ENCODE results near the gene GNAL.

The GNAL gene

DNA sequence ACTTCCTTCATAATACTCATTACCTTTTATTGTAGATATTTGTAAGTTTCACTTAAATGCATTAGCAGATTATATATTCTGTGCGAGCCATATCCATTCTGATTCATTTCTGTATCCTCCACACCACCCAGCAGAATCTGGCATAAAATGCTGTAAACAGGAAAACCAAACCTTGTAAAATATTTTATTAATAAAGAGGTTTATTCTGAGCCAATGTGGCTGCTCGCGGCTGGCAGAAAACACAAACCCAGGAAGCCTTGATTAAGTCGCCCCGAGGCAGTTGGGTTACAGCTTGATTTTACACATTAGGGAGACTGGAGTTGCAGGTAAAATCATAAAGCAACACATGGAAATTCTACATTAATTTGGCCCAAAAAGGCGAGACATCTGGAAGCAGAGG lies 40.5 kb downstream of the GNAL start:
- DNase-seq = no peak

DNA sequence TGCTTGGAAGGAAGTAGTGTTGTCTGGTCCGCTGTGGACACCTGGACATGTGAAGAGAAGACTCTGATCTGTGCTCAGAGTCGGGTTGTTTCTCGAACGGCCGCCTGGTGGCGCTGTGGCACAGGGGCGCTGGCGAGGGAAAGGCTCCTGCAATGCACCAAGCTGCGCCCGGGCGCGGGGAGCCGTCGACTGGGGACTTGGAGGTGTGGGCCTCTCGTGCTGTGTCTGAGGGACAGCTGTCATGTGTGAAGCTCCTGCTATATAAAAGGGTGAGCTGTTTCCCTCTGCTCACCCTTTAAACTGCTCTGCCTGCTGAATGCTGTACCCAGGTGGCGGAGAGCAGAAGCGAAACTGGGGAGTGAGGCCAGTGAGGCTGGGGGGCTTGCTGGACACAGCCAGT lies 44.0 kb downstream of the GNAL start:
- DNase-seq = peak; percentile 64

DNA sequence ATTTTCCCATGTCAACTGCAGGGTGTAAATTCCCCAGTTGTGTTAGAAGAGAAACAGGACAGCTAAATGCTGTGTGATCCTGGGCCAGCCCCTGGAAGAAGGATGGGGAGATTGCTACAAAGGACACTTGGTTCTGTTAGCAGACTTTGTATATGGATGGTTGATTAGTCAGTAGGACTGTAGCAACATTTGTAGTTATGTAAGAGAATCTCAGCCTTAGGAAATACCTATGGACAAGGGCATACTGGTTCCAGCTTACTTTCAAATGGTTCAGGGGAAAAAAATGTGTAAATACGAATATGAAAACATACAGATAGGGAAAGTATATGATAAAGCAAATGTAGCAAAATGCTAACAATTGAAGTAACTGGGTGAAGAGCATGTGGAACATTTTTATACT lies 47.6 kb downstream of the GNAL start:
- DNase-seq = no peak

DNA sequence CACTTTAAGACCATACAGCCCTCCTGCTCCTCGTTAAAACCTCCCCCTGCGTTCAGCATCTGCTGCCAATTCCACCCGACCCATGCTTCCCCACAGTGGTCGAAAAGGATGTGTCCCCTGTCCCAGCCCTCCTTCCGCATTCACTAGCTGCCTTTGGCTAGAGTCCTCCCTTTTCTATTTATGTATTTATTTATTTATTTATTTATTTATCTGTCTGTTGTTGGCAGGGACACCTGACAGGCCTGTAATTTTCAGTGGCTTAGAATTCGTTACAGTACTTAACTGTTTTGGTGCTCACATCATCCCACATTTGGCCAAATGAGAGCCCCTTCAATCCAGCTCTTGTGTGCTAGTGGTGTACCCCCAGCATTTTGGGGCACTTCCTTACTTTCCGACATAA lies 50.8 kb downstream of the GNAL start:
- DNase-seq = no peak

DNA sequence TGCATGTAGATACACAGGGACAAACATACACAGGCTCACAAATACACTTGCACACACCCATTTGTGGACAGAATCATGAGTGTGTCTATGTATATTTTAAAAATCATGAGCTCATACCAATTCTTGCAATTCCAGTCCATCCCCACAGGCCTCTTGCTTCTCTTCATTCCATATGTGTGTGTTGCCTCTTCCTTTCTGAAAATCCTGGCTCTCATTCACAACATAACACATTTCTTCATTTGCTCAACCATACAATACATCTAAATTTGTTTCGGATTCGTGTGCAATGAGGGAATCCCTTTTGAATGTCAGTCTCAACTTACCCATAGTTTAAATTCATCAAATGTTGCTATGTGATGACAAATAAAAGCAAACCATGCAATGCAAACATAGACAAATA lies 51.4 kb downstream of the GNAL start:
- no peak for DNase-seq

DNA sequence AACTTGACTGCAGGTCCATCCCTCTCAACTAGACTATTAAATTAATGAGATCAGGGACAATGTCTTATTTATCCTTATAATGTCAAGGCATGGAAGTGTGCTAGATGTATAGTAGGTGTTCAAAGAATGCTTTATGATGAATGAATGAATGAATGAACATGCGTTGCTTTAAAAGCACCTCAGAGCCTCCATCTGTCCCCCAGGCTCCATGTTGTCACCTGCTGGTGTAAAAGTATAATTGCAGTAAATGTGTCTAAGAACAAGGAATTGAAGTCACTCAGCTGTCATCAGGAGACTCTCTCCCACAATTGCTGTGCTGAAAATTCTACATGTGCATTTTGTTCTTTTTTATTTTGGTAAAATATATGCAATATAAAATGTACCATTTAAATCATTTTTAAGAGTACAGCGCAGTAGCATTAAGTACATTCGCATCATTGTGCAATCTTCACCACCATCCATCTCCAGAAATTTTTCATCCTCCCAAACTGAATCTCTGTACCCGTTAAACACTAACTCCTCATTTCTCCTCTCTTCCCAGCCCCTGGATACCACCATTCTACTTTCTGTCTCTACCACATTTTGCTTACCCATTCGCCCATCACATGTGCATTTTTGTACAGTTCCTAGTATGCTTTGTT lies 52.6 kb downstream of the GNAL start:
- DNase-seq = no peak

DNA sequence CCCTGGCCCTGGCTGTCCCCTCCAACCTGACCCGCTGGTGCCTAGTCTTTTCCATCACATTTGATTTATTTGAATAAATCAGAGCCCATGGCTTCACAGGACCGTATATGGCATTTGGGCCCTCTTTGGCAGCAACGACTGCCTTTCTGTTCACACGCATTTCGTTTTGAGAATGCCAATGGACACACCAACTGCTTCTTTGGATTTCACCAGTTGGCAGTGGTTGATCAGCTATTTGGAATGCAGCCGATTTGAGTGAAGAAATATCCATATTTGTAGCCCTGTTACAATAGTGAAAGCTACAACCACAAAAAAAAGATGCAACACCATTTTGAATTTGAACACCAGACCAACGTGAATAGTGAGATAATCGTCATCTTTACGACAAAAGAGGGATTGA lies 56.5 kb downstream of the GNAL start:
- DNase-seq = no peak

DNA sequence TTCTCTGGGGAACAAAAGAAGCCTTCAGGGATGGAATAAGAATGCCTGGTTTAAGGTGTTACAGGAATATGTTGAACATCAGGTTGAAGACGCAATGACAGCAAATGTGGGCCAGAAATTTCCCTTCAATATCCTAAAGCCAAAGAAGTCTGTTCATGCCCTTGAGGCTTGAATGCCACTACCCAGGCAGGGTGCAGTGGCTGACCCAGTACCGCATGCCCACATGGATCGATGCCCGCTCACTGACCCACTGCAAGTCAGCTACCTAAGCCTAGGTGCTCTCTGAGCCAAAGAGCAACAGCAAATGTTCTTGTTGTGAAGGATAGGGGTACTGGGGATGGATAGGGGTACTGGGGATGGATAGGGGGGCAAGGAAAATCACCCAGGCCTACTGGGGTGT lies 58.2 kb downstream of the GNAL start:
- DNase-seq = no peak

DNA sequence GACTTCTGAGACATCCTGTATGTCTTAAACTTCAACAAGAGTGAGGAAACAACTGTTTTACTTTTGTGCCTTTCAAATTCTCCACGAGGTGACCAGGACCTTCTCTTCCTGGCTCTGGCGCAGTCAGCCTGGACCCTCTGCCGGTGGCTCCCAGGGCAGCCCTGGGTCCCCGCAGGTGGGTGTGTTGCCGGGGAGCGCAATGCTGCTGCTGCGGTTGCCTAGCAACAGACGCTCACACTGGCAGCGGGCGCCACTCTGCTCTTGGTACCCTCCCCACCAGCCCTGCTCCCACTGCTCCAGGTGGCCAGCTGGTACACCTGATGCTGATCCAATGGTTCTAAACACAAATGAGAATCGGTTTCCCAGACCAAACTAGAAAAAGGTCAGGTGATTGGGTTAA lies 58.7 kb downstream of the GNAL start:
- no peak for DNase-seq

DNA sequence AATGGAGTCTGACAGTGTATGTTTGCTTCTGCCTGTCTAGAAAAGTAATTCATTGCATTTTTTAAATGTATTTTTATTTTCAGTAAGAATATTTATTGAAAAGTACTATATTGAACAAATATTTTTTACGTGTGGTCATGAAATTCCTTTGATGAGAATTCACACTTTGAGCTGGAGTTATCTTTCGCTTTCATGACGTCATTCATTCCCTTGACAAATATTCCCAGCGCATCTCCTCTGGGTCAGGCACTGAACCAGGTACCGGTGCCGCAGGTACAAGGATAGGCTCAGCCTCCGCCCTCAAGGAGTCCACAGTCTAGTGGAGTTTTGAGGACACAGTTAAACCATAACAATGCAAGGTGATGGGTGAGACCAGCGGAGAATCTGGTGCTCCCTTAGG lies 60.2 kb downstream of the GNAL start:
- no peak for DNase-seq

DNA sequence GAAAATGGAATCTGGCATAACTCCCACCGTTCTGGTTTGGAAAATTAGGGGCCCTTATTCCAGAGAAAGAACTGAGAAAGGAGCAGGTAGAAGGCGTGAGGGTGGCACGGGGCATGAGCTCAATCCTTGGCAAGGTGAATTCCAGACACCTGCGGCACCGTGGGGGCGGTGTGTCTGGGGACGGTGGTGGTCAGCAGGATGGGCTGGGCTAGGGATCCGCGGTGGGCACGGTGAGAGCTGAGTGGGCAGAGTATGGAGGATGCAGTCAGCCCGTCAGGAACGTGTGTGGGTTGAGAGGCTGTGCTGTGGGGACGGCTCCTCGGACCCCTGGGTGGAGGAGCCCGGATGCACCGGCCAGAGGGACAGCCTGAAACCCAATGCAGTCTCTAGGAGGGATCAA lies 61.1 kb downstream of the GNAL start:
- no peak for DNase-seq

DNA sequence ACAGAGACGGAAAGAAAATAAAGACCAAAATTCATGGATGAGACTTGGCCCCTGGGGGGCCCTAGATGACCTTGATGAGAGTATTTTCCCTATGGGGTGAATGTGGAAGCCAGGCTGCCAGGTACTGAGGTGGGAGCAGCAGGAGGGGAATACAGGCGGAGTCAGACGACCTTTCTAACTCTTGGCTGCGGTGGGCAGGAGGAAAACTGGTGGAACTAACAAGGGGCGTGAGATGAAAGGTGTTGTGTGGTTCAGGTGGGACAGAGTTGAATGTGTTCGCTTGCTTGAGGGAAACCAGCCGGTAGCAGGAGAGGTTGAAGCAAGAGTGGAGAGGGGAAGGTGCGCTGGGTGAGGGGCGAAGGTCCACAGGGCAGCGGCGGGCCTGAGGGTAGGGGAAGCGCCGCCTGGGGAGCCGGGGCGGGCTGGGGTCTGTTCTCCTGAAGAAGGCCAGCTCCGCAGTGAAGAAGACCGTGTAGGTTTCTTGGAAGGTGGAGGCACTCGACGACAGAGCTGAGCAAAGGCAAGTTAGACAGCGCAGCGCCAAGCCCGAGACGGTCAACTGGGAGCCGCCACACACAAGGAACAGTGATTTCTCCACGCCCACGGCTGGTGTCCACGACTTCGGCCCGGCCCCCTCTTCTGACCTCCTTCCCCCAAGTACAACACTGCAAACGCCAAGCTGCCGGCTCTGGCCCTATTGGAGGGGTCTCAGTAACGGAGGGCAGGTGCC lies 61.7 kb downstream of the GNAL start:
- DNase-seq = no peak

DNA sequence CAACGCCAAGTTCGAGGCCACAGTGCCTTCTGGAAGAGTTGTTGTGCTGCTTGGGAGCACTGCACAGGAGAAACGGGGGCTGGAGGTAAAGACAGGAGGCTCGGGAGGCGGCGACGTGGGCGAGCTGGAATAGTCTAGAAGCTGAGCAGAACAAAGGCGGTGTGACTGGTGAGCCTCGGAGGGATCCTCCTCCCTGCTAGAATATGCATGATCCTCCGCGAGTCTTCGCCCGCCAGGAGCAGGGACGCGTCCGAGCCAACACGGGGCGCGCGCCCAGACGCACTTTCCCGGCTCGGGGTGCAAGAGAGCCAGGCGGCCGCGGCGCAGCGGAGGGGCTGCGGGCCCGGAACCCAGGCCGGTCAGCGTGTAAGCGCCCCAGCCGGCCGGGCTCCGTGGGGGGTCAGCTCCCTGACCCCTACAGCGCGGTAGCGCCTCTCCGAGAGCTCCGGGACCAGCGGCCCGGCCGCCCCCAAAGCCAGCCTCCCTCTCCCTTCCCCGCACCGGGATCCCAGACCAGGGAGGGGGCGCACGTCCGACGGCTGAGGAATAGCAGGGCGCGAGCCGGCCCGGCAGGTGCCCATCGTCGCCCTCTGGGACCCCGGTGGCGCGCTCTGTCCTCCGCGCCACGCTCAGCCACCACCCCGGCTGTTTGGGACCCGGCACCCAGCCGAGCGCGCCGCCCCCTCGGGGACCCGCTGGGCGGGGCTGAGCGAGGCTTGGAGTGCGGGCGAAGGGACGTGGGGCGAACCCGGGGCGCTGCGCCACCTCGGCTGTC lies 62.5 kb downstream of the GNAL start:
- DNase-seq = no peak

DNA sequence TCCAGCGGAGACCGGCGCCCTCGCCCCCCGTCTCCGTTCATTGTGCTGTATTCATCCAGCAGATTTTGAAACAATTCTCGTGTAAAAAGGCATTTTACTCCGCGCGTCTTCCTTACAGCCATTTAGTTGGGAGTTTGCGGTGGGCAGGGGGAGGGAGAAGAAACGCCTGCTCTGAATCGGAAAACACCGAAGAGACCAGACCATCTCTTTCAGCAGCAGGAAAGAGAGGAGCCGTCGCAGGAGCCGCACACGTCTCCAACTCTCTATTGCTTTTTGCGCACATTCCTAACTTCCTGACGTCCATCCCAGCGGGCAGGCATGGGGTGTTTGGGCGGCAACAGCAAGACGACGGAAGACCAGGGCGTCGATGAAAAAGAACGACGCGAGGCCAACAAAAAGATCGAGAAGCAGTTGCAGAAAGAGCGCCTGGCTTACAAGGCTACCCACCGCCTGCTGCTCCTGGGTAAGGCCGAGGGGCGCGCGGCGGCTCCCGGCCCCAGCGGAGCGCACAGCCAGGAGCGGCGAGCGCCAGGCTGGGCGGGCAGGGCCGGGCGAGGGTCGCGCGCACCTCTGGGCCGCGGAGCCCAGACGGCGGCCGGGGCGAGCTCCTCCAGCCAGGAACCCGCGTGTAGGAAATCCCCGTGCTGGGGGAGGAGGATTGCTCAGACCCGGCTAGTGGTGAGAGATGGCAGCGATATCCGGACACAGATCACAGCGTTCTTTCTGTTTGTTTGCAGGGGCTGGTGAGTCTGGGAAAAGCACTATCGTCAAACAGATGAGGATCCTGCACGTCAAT lies 63.2 kb downstream of the GNAL start:
- no peak for DNase-seq

DNA sequence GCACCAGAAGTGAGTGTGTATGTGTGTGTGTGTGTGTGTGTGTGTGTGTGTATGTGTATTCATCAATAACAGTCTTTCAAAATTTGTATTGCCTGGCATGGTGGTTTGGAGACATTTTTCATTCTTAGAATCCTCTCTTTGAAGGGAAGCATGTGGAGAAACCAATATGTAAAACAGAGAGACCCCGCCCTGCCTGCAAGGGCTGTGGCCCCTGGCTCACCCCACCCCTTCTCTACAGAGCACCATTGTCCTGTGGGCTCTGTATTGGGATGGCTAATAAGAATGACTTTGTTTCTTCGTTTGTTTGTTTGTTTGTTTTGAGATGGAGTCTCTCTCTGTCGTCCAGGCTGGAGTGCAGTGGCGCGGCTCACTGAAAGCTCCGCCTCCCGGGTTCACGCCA lies 65.9 kb downstream of the GNAL start:
- no peak for DNase-seq

DNA sequence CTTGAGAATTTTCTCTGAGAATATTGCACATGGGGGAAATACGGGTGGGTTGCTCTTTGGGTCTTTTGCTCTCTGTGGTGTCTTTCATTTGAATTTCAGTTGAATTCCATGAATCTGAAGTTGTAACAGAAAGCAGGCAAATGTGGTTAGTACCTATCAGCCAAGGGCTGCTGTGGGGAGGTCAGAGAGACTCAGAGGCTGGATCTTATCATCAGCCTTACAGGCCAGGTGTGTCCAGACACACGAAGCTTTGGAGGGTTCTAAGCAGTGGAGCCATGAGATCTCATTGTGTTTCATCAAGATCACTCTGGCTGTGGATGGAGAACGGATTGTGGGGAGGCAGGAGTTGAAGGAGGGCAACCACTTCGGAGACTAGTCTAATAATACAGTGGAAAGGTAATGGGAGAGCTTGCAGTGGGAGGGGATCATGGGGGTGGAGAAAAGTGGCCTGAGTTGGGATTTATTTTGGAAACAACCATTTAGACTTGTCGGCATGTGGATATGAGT lies 68.1 kb downstream of the GNAL start:
- no peak for DNase-seq

DNA sequence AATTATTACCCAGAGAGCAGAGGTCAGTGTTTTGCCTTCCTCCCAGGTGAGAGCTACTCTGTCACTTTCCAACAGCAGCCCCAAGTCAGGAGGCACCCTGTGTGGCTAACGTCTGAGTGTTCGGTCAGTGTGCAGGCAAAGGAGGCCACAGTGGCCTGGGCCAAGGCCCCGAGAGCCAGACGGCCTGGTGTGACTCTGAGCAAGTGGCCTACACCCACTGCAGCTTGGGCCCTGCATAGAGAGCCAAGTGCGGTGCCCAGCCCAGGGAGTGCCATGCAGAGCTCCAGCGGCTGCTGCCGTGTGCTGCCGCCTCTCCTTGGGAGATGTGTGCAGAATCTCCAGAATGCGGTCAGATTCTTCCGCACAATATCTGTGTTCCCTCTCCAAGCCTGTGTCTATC lies 70.4 kb downstream of the GNAL start:
- DNase-seq = no peak

DNA sequence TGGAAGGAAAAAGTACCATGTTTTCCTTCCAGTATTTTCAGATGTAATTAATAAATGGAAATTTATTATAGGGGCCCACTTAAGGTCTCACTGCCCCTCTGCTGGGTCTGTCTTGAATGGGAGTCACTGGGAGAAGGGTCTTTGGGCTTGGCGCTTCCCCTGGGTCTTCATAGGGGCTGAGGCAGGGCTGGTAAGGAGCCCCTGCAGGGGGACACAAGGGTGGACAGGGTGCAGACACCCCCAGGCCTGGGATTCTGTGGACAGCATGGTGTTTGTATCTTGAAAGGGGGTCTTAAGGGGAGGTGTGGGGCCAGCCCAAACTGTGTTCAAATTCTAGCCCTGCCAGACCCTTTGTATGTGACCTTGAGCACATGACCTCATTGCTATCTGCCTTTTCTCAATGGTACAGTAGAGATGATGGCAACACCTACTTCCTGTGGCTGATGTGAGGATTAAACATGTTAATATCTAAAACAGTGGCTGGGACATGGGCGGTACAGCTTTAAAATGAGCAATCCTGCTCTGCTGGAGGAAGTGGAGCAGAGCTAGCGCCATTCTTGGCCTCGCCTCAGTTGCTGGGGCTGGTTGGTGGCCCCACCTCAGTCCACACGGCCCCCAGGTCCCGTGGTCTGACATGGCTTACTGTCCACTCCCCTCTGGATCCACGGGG lies 71.6 kb downstream of the GNAL start:
- no peak for DNase-seq

DNA sequence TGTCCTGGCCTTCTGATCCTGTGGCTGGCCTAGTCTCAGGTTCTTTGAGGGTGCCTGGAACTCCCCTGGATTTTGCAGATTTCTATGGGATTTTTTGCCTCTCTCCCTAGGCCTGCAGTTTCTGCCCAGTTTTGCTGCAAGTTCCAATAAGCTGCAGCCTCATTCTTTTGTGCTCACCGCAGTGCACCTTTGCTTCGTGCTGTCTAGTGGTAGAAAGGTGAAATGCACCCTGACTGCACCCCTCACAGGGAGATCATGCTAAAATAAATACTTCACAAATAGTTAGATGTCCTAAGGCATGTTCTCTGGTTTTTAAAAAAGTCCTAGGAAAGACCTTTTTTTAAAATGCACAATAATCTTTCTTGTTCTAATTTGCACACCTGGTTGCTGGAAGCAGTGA lies 72.5 kb downstream of the GNAL start:
- no peak for DNase-seq

DNA sequence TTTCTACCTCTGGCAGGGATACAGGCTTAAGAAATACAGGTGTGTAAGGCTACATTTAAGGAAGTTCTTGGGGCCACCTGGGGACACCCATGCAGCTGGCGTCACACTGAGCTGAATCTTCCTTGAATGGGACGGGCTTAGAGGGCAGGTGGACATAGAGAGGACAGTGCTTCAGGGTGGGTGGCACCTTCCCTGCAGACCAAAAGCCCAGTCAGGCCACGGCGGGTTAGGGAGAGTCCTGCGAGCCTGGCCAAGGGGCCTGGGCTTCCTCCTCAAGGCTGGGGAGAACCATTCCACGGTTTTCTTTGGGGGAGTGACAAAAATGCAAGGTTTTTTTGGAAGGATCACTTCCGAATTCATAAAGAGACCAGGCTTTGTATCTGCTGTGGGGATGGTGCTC lies 73.4 kb downstream of the GNAL start:
- no peak for DNase-seq

DNA sequence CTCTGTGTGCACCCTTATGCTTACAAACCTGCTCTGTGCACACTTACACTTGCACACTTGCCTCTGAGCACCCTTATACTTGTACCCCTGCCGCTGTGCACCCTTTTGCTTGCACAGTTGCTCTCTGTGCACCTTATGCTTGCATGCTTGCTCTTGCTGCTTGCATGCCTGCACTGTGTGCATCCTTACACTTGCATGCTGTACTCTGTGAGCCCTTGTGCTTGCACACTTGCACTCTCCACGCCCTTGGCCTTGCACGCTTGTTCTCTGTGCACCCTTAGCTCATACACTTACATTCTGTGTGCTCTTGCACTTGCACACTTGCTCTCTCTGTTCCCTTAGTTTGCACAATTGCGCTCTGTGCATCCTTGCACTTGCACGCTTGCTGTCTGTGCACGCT lies 78.3 kb downstream of the GNAL start:
- no peak for DNase-seq

DNA sequence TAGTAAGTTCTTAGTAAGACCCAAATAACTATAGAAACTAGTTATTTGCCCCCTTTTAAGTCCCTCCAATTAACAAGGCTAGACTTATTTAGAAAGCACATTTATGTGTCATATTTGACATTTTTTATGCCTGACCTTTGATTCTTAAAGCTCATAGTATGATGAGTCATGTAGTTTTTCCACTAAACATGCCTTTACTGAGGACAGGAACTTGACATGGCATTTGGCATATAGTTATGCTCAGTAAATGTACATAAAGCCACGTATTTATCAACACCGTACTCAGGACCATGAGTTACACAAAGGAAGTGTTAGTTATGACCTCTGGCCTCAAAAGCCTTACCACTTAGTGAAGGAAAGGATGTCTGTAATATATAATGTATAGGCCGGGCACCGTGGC lies 78.9 kb downstream of the GNAL start:
- no peak for DNase-seq

Data from CD4-positive, alpha-beta T cell treated with Interleukin-17A for 4 hours (primary cell).